ENCODE data around the gene CTIF.

- TF ChIP-seq CTCF (conservative IDR thresholded peaks at IDR 0.05; ENCODE audit: low read depth, low read length) = no peak
- no peak for TF ChIP-seq EZH2 (IDR thresholded peaks at IDR 0.05; ENCODE audit: low read length, unreplicated experiment)
- TF ChIP-seq EZH2phosphoT487 (IDR thresholded peaks at IDR 0.05; ENCODE audit: borderline replicate concordance, low read length) = no peak
Measured at GRCh38 chr18:48573632-48574283, 34.9 kb downstream of the CTIF start.
